H9 (cell line): Measurements from ENCODE around the gene C1QTNF7. TPM values are rescaled to one million over a fixed set of nuclear protein-coding genes. Genes with fewer than 3 reads are reported as not detected.

Experiments used
- DNase-seq: peaks from one replicate; pipeline ENCODE4 v3.0.0-alpha.2; 2017
- H2AFZ ChIP-seq: one replicate; pipeline ENCODE4 v1.6.1; 2013; ENCODE audit warnings: mild to moderate bottlenecking, low read length, control low read depth, moderate library complexity
- H2AK5ac ChIP-seq: 2 replicates; pipeline ENCODE4 v1.6.1; 2013; ENCODE audit warnings: low read length, control low read depth, mixed read lengths; ENCODE audit not compliant: insufficient read length
- H2BK120ac ChIP-seq: one replicate; pipeline ENCODE4 v1.6.1; 2013; ENCODE audit warnings: low read depth, mild to moderate bottlenecking, low read length, control low read depth, inconsistent platforms; ENCODE audit not compliant: poor library complexity, severe bottlenecking
- H2BK12ac ChIP-seq: 2 replicates; pipeline ENCODE4 v1.6.1; 2013; ENCODE audit warnings: low read length, control low read depth, mixed read lengths, low read depth; ENCODE audit not compliant: insufficient read length
- H2BK15ac ChIP-seq: 2 replicates; pipeline ENCODE4 v1.6.1; 2013; ENCODE audit warnings: low read depth, low read length, control low read depth
- H2BK20ac ChIP-seq: one replicate; pipeline ENCODE4 v1.6.1; 2013; ENCODE audit warnings: low read depth, mild to moderate bottlenecking, low read length, control low read depth, inconsistent platforms; ENCODE audit not compliant: poor library complexity, severe bottlenecking
- H2BK5ac ChIP-seq: 2 replicates; pipeline ENCODE4 v1.6.1; 2013; ENCODE audit warnings: low read length, control low read depth, mixed read lengths; ENCODE audit not compliant: insufficient read length
- H3K14ac ChIP-seq: 2 replicates; pipeline ENCODE4 v1.6.1; 2013; ENCODE audit warnings: low read length, control low read depth; ENCODE audit not compliant: insufficient read depth
- H3K18ac ChIP-seq: 2 replicates; pipeline ENCODE4 v1.6.1; 2013; ENCODE audit warnings: low read depth, mild to moderate bottlenecking, mixed read lengths, low read length, control low read depth; ENCODE audit not compliant: insufficient read length
- H3K23ac ChIP-seq: 2 replicates; pipeline ENCODE4 v1.6.1; 2013; ENCODE audit warnings: low read length, control low read depth, mixed read lengths, low read depth; ENCODE audit not compliant: insufficient read length
- H3K23me2 ChIP-seq: 2 replicates; pipeline ENCODE4 v1.6.1; 2013; ENCODE audit warnings: low read depth, mild to moderate bottlenecking, mixed read lengths, low read length, control low read depth; ENCODE audit not compliant: insufficient read length, poor library complexity, severe bottlenecking
- H3K27ac ChIP-seq: 2 replicates; pipeline ENCODE4 v1.5.1; 2013; ENCODE audit warnings: low read length, control low read depth, mixed read lengths, low read depth; ENCODE audit not compliant: insufficient read length
- H3K27me3 ChIP-seq: 2 replicates; pipeline ENCODE4 v1.6.1; 2013; ENCODE audit warnings: low read length, control low read depth, inconsistent platforms; ENCODE audit not compliant: insufficient read depth
- H3K4ac ChIP-seq: 2 replicates; pipeline ENCODE4 v1.6.1; 2013; ENCODE audit warnings: low read depth, mild to moderate bottlenecking, control low read depth, inconsistent platforms, low read length, moderate library complexity
- H3K4me1 ChIP-seq: 2 replicates; pipeline ENCODE4 v1.6.1; 2013; ENCODE audit warnings: low read length, control low read depth, inconsistent platforms; ENCODE audit not compliant: insufficient read depth
- H3K4me2 ChIP-seq: 2 replicates; pipeline ENCODE4 v1.6.1; 2013; ENCODE audit warnings: low read length, control low read depth, mixed read lengths; ENCODE audit not compliant: insufficient read length, insufficient read depth
- H3K56ac ChIP-seq: 2 replicates; pipeline ENCODE4 v1.6.1; 2013; ENCODE audit warnings: low read depth, mild to moderate bottlenecking, mixed read lengths, low read length, control low read depth; ENCODE audit not compliant: insufficient read length
- H3K79me1 ChIP-seq: 2 replicates; pipeline ENCODE4 v1.6.1; 2013; ENCODE audit warnings: low read depth, mild to moderate bottlenecking, moderate library complexity, low read length, control low read depth, inconsistent platforms; ENCODE audit not compliant: insufficient read depth, poor library complexity, severe bottlenecking
- H3K79me2 ChIP-seq: 2 replicates; pipeline ENCODE4 v1.6.1; 2013; ENCODE audit warnings: low read length, control low read depth, inconsistent platforms; ENCODE audit not compliant: insufficient read depth
- H3K9ac ChIP-seq: 2 replicates; pipeline ENCODE4 v1.6.1; 2013; ENCODE audit warnings: low read length, control low read depth, mixed read lengths; ENCODE audit not compliant: insufficient read length; ENCODE audit errors: extremely low read depth
- H3K9me3 ChIP-seq: one replicate; pipeline ENCODE4 v1.6.1; 2013; ENCODE audit warnings: low read depth, low read length, inconsistent platforms; ENCODE audit not compliant: control insufficient read depth
- H3T11ph ChIP-seq: one replicate; pipeline ENCODE4 v1.6.1; 2013; ENCODE audit warnings: mild to moderate bottlenecking, low read length, control low read depth, inconsistent platforms
- H4K20me1 ChIP-seq: one replicate; pipeline ENCODE4 v1.6.1; 2013; ENCODE audit not compliant: control insufficient read depth, insufficient read length, insufficient read depth
- H4K5ac ChIP-seq: 2 replicates; pipeline ENCODE4 v1.6.1; 2013; ENCODE audit warnings: low read depth, mild to moderate bottlenecking, mixed read lengths, low read length, control low read depth; ENCODE audit not compliant: insufficient read length
- H4K8ac ChIP-seq: replicated peaks from 2 replicates; pipeline ENCODE4 v1.6.1; 2013; ENCODE audit warnings: low read length, control low read depth, mixed read lengths, low read depth; ENCODE audit not compliant: insufficient read length
- H4K91ac ChIP-seq: 2 replicates; pipeline ENCODE4 v1.6.1; 2013; ENCODE audit warnings: low read depth, mild to moderate bottlenecking, moderate library complexity, mixed read lengths, low read length, control low read depth; ENCODE audit not compliant: insufficient read length
- H3K27ac Mint-ChIP-seq, 3 experiments: 2 replicates in 2 of 3; 3 replicates in 1 of 3; pipeline ENCODE4 v1.8.0; 2020 to 2021; ENCODE audit warnings: mixed read lengths in 3 of 3, mild to moderate bottlenecking in 1 of 3, moderate library complexity in 1 of 3
- H3K27me3 Mint-ChIP-seq: 2 replicates; pipeline ENCODE4 v1.8.0; 2021; ENCODE audit warnings: low read depth, mild to moderate bottlenecking, moderate library complexity, mixed read lengths
- H3K36me3 Mint-ChIP-seq, 3 experiments: 2 replicates in 2 of 3; 3 replicates in 1 of 3; pipeline ENCODE4 v1.8.0; 2020 to 2021; ENCODE audit warnings: low read depth in 3 of 3, mixed read lengths in 3 of 3; ENCODE audit not compliant: insufficient read depth in 1 of 3
- H3K4me1 Mint-ChIP-seq, 2 experiments: 2 replicates each; pipeline ENCODE4 v1.8.0; 2020; ENCODE audit warnings: mixed read lengths in 2 of 2
- H3K4me3 Mint-ChIP-seq, 2 experiments: 2 replicates in 1 of 2; 3 replicates in 1 of 2; pipeline ENCODE4 v1.8.0; 2020 to 2021; ENCODE audit warnings: mild to moderate bottlenecking in 2 of 2, mixed read lengths in 2 of 2, moderate library complexity in 1 of 2
- H3K9me3 Mint-ChIP-seq, 2 experiments: 2 replicates in 1 of 2; 3 replicates in 1 of 2; pipeline ENCODE4 v1.8.0; 2020; ENCODE audit warnings: mild to moderate bottlenecking in 2 of 2, mixed read lengths in 2 of 2, moderate library complexity in 1 of 2
- WGBS: extraction: QIAGEN DNeasy Blood & Tissue Kit; methylation state at CpG from one replicate; pipeline ENCODE4 v1.1.7; 2013; ENCODE audit warnings: missing lambda C conversion rate, low lambda C conversion rate, mixed read lengths; ENCODE audit not compliant: insufficient read length; ENCODE audit errors: extremely low coverage; 5-methylcytosine and 5-hydroxymethylcytosine counted together
- total RNA-seq: library from RNA; stranded (reverse); gene quantifications from 2 replicates; pipeline ENCODE4 v1.2.1, GENCODE V29; 2021
- TF ChIP-seq, protein P1 (sequence below): fragments of 200-600 bp; sonication (generic); conservative IDR thresholded peaks from 3 replicates; pipeline ENCODE4 v1.8.0; 2021; ENCODE audit warnings: antibody characterized with exemption, mild to moderate bottlenecking

C1QTNF7 gene
- total RNA-seq, 1 experiment from 2014 or later, result not detected

- no peak overlapping the region for H3K27ac Mint-ChIP-seq
- H2BK20ac ChIP-seq, result no peak overlapping the region
- no peak overlapping the region for H3K23ac ChIP-seq
- H3K9me3 Mint-ChIP-seq, result peaks cover 6 to 15% of the 10 kb centered on the region in 2 experiments; a peak in 4 of 5 replicates
- no peak overlapping the region for H3K14ac ChIP-seq
- H3K9me3 ChIP-seq, result no peaks in the 10 kb centered on the region
- H3K9ac ChIP-seq, result no peak overlapping the region
- H2BK15ac ChIP-seq, result no peak overlapping the region
- no peak overlapping the region for H3K4me2 ChIP-seq
- H4K5ac ChIP-seq, result no peak overlapping the region
- H3K27me3 ChIP-seq, result no peaks in the 10 kb centered on the region
- TF ChIP-seq, protein P1, sequence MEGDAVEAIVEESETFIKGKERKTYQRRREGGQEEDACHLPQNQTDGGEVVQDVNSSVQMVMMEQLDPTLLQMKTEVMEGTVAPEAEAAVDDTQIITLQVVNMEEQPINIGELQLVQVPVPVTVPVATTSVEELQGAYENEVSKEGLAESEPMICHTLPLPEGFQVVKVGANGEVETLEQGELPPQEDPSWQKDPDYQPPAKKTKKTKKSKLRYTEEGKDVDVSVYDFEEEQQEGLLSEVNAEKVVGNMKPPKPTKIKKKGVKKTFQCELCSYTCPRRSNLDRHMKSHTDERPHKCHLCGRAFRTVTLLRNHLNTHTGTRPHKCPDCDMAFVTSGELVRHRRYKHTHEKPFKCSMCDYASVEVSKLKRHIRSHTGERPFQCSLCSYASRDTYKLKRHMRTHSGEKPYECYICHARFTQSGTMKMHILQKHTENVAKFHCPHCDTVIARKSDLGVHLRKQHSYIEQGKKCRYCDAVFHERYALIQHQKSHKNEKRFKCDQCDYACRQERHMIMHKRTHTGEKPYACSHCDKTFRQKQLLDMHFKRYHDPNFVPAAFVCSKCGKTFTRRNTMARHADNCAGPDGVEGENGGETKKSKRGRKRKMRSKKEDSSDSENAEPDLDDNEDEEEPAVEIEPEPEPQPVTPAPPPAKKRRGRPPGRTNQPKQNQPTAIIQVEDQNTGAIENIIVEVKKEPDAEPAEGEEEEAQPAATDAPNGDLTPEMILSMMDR, result no peak
- no peaks in the 10 kb centered on the region for H3K79me2 ChIP-seq
- no peak overlapping the region for H3K4me3 Mint-ChIP-seq
- H3K18ac ChIP-seq, result no peak overlapping the region
- no peak overlapping the region for H2AK5ac ChIP-seq
- H3K27me3 Mint-ChIP-seq, result no peaks in the 10 kb centered on the region
- H3K4me1 ChIP-seq, result no peaks in the 10 kb centered on the region
- H2BK5ac ChIP-seq, result no peak overlapping the region
- no peak overlapping the region for H2AFZ ChIP-seq
- H3K23me2 ChIP-seq, result no peaks in the 10 kb centered on the region
- no peak overlapping the region for H2BK12ac ChIP-seq
- no peak overlapping the region for H4K8ac ChIP-seq
- no peak for DNase-seq
- no peak overlapping the region for H3K56ac ChIP-seq
- no peak overlapping the region for H3K4ac ChIP-seq
- peaks cover 23 to 38% (median 26%) of the 10 kb centered on the region in 3 experiments for H3K36me3 Mint-ChIP-seq
- no peak overlapping the region for H3K27ac ChIP-seq
- H3K4me1 Mint-ChIP-seq, result peaks cover 4 to 5% of the 10 kb centered on the region in 2 experiments
- H3K79me1 ChIP-seq, result no peaks in the 10 kb centered on the region
- no peak overlapping the region for H3T11ph ChIP-seq
- no CpG with 5 or more reads among the region's 6 CpGs for WGBS
- H2BK120ac ChIP-seq, result no peak overlapping the region
- H4K91ac ChIP-seq, result no peak overlapping the region
- no peaks in the 10 kb centered on the region for H4K20me1 ChIP-seq
Measured at GRCh38 chr4:15488658-15489470, 61.0 kb downstream of the C1QTNF7 start.
